Progenitor cell of endocrine pancreas (in vitro differentiated cells): Measurements from ENCODE around the gene PITPNM1. TPM values are rescaled to one million over a fixed set of nuclear protein-coding genes. Genes with fewer than 3 reads are reported as not detected.
"Not testable (repeated sequence)": the region's sequence is repeated elsewhere in the genome, so short reads cannot be mapped to it uniquely, and the experiment has no call there.

Source experiments
- DNase-seq: peaks from one replicate; pipeline ENCODE4 v3.0.0; 2021; ENCODE audit warnings: low spot score; ENCODE audit not compliant: unreplicated experiment
- H3K27ac Mint-ChIP-seq: 2 replicates; pipeline ENCODE4 v1.8.0; 2021; ENCODE audit warnings: mild to moderate bottlenecking, moderate library complexity, mixed read lengths
- H3K27me3 Mint-ChIP-seq: 2 replicates; pipeline ENCODE4 v1.8.0; 2021; ENCODE audit warnings: mixed read lengths
- H3K36me3 Mint-ChIP-seq: 2 replicates; pipeline ENCODE4 v1.8.0; 2022; ENCODE audit warnings: mixed read lengths; ENCODE audit not compliant: insufficient read depth
- H3K4me1 Mint-ChIP-seq: 2 replicates; pipeline ENCODE4 v1.8.0; 2021; ENCODE audit warnings: low read depth, mixed read lengths
- H3K4me3 Mint-ChIP-seq: 2 replicates; pipeline ENCODE4 v1.8.0; 2021; ENCODE audit warnings: low read depth, mild to moderate bottlenecking, moderate library complexity, mixed read lengths
- H3K9me3 Mint-ChIP-seq: 2 replicates; pipeline ENCODE4 v1.8.0; 2021; ENCODE audit warnings: low read depth, mixed read lengths
- total RNA-seq: library from RNA; stranded (reverse); gene quantifications from 2 replicates; pipeline ENCODE4 v1.2.1, GENCODE V29; 2021
- TF ChIP-seq, protein P1 (sequence below): fragments of 200-600 bp; sonication (generic); IDR thresholded peaks from one replicate; pipeline ENCODE4 v1.5.0; 2021; ENCODE audit warnings: antibody characterized with exemption, mild to moderate bottlenecking; ENCODE audit not compliant: unreplicated experiment

Gene PITPNM1
- total RNA-seq, 1 donor from 2014 or later, result 76.3 TPM

DNA sequence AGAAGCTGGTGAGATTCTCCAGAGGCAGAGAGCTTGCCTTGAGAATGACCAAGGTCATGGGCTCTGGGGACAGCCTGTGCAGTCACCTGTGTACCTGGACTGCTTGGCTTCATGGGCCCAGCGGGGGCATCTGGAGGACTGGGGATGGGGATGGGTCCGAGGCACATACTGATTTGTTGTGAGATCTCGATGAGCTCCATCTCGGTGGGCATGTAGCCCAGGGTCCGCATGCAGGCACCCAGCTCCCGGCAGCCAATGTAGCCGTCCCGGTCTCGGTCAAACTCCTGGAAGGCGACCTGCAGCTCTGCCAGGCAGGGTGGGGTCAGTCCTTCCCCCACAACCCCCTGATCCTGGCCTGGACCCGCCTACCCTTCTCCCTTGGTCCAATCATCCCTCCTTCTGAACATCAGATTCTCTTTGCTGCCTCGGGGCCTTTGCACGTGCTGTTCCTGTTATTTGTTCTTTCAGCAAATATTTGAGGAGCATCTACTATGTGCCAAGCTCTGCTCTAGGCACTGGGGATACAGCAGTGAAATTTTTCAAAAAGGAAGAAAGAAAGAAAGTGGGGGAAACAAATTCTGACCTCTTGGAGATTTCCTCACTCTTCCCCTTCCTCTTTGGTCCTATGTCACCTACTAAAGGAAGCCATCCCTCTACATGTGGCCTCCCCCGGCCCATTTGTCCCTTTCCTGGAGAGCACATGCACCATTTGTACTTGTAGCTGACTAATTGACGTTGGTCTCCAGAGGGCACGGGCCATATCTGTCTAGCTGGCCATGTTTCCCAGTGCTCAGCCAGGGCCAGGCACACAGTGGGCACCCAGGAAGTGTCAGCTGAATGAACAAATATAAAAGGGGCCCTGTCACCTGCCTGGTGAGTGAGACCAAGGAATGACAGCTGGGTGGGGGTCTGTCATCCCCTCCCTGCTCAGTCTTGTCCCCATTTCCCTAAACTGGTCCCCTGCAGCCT lies 16.0 kb upstream of the PITPNM1 start:
- no peak overlapping the region for H3K27ac Mint-ChIP-seq
- H3K9me3 Mint-ChIP-seq, result no peaks in the 10 kb centered on the region
- no peaks in the 10 kb centered on the region for H3K4me1 Mint-ChIP-seq
- no peak overlapping the region for H3K4me3 Mint-ChIP-seq
- peaks cover 10% of the 10 kb centered on the region for H3K27me3 Mint-ChIP-seq
- no peak for DNase-seq
- TF ChIP-seq, protein P1, sequence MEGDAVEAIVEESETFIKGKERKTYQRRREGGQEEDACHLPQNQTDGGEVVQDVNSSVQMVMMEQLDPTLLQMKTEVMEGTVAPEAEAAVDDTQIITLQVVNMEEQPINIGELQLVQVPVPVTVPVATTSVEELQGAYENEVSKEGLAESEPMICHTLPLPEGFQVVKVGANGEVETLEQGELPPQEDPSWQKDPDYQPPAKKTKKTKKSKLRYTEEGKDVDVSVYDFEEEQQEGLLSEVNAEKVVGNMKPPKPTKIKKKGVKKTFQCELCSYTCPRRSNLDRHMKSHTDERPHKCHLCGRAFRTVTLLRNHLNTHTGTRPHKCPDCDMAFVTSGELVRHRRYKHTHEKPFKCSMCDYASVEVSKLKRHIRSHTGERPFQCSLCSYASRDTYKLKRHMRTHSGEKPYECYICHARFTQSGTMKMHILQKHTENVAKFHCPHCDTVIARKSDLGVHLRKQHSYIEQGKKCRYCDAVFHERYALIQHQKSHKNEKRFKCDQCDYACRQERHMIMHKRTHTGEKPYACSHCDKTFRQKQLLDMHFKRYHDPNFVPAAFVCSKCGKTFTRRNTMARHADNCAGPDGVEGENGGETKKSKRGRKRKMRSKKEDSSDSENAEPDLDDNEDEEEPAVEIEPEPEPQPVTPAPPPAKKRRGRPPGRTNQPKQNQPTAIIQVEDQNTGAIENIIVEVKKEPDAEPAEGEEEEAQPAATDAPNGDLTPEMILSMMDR, result no peak
- no peaks in the 10 kb centered on the region for H3K36me3 Mint-ChIP-seq

DNA sequence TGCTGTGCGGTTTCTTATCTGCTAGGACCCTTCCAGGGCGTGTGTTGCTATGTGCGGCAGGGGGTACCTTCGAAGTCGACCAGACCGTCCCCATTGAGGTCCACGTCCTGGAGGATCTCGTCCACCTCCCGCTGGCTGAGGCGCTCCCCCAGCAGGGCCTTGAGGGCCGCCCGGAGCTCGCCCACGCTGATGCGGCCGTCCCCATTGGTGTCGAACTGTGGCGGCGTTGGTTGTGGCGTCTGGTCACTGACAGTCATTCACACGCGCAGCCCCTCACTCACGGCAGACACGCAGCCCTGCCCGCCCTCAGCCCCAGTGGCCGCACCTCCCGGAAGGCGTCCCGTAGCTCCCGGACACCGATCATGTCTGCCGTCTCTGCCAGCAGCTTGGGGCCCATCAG lies 14.6 kb upstream of the PITPNM1 start:
- Mint-ChIP-seq H3K36me3 (no peaks in the 10 kb centered on the region), H3K27me3 (peaks cover 9% of the 10 kb centered on the region), H3K4me1 (no peaks in the 10 kb centered on the region), H3K27ac (no peak overlapping the region), H3K9me3 (no peaks in the 10 kb centered on the region), H3K4me3 (no peak overlapping the region)
- no peak for DNase-seq
- TF ChIP-seq, protein P1, result no peak

DNA sequence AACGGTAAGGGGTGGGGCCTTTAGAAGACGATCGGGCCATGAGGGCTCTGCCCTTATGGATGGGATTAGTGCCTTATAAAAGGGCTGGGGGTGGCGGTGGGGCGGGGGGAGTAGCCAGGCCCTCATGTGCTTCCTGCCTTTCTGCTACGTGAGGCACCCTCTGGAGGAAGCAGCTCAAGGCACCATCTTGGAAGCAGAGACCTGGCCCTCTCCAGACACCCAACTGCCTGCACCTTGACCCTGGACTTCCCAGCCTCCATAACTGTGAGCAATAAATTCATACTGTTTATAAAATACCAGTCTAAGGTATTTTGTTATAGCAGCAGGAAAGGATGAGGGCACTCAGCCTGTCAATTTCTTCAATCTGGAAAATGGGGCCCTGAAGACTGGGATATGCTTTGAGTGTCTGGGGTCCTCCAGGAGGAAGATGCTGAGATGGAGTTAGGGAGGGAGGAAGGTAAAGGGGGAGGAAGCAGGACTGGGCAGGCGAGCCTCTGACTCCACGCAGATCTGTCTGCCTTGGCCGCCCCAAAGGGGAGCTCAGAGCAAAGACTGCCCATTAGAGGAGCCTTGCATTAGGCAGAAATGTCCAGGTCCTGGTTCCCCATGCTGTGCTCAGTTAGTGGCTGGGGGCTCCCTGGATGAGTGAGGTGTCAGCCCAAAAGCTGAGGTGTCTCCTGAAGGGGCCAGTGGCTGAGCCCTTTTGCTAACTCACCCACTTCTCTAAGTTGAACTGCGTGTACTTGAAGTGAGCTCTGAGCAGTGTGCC lies 12.8 kb upstream of the PITPNM1 start:
- no peaks in the 10 kb centered on the region for H3K9me3 Mint-ChIP-seq
- no peak for DNase-seq
- H3K4me3 Mint-ChIP-seq, result no peak overlapping the region
- no peaks in the 10 kb centered on the region for H3K36me3 Mint-ChIP-seq
- H3K27ac Mint-ChIP-seq, result no peak overlapping the region
- peaks cover 16% of the 10 kb centered on the region for H3K27me3 Mint-ChIP-seq
- no peaks in the 10 kb centered on the region for H3K4me1 Mint-ChIP-seq
- TF ChIP-seq, protein P1, result no peak

DNA sequence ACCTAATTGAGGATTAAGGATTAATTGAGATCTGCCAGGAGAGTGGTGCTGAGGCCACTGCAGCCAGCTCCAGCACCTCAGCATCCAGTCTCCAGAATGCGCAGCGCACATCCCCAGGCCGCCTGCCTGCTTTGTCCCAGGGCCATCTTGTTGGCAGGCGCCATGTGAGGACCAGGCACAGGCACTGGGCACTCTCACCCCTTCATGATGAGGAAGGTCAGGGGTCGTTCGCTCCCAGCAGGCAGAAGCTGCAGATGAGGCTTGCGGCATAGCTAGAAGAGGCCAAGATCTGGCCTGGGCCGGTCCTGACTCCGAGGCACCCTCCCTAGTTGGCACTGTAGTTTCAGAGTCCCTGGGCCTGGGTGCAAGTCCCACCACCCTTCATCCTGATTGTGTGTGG lies 11.6 kb upstream of the PITPNM1 start:
- Mint-ChIP-seq H3K27me3 (peaks cover 21% of the 10 kb centered on the region), H3K4me1 (no peaks in the 10 kb centered on the region), H3K4me3 (no peak overlapping the region), H3K9me3 (no peaks in the 10 kb centered on the region), H3K27ac (no peak overlapping the region), H3K36me3 (no peaks in the 10 kb centered on the region)
- DNase-seq, result no peak
- TF ChIP-seq, protein P1, result no peak

DNA sequence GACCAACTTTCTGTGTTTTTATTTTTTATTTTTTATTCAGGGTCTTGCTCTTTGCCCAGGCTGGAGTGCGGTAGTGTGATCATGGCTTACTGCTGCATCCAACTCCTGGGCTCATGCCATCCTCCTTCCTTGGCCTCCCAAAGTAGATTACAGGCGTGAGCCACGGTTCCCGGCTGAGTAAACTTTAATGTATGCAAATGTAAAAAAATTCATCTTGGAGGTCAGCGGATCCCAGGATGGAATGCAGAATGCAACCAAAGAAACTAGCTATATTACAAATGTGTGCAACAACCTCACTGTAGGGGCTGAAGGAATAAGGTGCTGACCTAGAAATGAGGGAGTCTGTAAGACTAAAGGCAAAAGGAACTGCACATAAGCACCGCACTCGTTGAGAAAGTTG lies 9.0 kb upstream of the PITPNM1 start:
- no peaks in the 10 kb centered on the region for H3K36me3 Mint-ChIP-seq
- no peak overlapping the region for H3K4me3 Mint-ChIP-seq
- no peak overlapping the region for H3K27ac Mint-ChIP-seq
- TF ChIP-seq, protein P1, result no peak
- peaks cover 1% of the 10 kb centered on the region for H3K4me1 Mint-ChIP-seq
- H3K27me3 Mint-ChIP-seq, result peaks cover 35% of the 10 kb centered on the region
- H3K9me3 Mint-ChIP-seq, result no peaks in the 10 kb centered on the region
- DNase-seq, result no peak

DNA sequence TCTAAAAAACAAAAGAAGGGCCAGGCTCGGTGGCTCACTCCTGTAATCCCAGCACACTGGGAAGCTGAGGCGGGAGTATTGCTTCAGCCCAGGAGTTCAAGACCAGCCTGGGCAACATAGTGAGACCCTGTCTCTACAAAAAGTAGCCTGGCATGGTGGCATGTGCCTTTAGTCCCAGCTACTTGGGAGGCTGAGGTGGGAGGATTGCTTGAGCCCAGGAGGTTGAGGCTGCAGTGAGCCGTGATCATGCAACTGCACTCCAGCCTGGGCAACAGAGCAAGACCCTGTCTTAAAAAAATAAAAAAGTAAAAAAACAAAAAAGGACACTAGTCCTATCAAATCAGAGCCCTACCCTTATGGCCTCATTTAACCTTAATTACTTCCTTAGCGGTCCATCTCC lies 6.4 kb upstream of the PITPNM1 start:
- H3K27me3 Mint-ChIP-seq, result peaks cover 31% of the 10 kb centered on the region
- H3K9me3 Mint-ChIP-seq, DNase-seq, H3K36me3 Mint-ChIP-seq, H3K4me3 Mint-ChIP-seq, H3K27ac Mint-ChIP-seq: not testable (repeated sequence)
- H3K4me1 Mint-ChIP-seq, result peaks cover 11% of the 10 kb centered on the region
